SU-DHL-6 (cell line): ENCODE data around the gene TUBA4B.

Experiments used
- H2AFZ ChIP-seq: fragments of 200-600 bp; sonication (generic); 2 replicates; pipeline ENCODE4 v1.6.1; 2014; ENCODE audit warnings: low read depth, mild to moderate bottlenecking, moderate library complexity, mixed read lengths, antibody characterized with exemption, low read length; ENCODE audit not compliant: severe bottlenecking
- H3F3A ChIP-seq: fragments of 200-600 bp; shearing (Covaris generic); 2 replicates; pipeline ENCODE4 v1.6.0; 2016; ENCODE audit warnings: antibody characterized with exemption, mild to moderate bottlenecking; ENCODE audit not compliant: insufficient read depth
- H3K27ac ChIP-seq: fragments of 200-600 bp; sonication (generic); 2 replicates; pipeline ENCODE4 v1.5.1; 2016; ENCODE audit warnings: low read depth, mild to moderate bottlenecking, low read length, moderate library complexity, mixed read lengths
- H3K27me3 ChIP-seq: fragments of 200-600 bp; sonication (generic), shearing (Covaris generic); 2 replicates; pipeline ENCODE4 v1.6.0; 2014; ENCODE audit warnings: mild to moderate bottlenecking, low read length
- H3K36me3 ChIP-seq: fragments of 200-600 bp; sonication (generic); 2 replicates; pipeline ENCODE4 v1.6.1; 2014; ENCODE audit warnings: mild to moderate bottlenecking, low read length, mixed read lengths
- H3K4me2 ChIP-seq: fragments of 300-600, 200-600 bp; shearing (Covaris generic), sonication (generic); 2 replicates; pipeline ENCODE4 v1.6.0; 2014; ENCODE audit warnings: low read length, low read depth, mild to moderate bottlenecking; ENCODE audit not compliant: poor library complexity, severe bottlenecking
- H3K4me3 ChIP-seq: fragments of 200-600 bp; sonication (generic); 2 replicates; pipeline ENCODE4 v1.5.1; 2014; ENCODE audit warnings: antibody characterized with exemption, low read length, mild to moderate bottlenecking, mixed read lengths; ENCODE audit not compliant: insufficient read depth, poor library complexity, severe bottlenecking
- H3K79me2 ChIP-seq: fragments of 200-600 bp; sonication (generic); 2 replicates; pipeline ENCODE4 v1.6.1; 2014; ENCODE audit warnings: mild to moderate bottlenecking, low read length, moderate library complexity; ENCODE audit not compliant: insufficient read depth
- H3K9ac ChIP-seq: fragments of 200-600 bp; sonication (generic); 2 replicates; pipeline ENCODE4 v1.7.0; 2014; ENCODE audit warnings: mild to moderate bottlenecking, low read length
- H3K9me2 ChIP-seq: fragments of 200-600 bp; sonication (generic); replicated peaks from 2 replicates; pipeline ENCODE4 v1.6.1; 2014; ENCODE audit warnings: low read length; ENCODE audit not compliant: insufficient read depth
- H3K9me3 ChIP-seq: fragments of 200-600 bp; sonication (generic); 2 replicates; pipeline ENCODE4 v1.6.1; 2014; ENCODE audit warnings: low read length, mixed read lengths; ENCODE audit not compliant: insufficient read depth
- H4K20me1 ChIP-seq: fragments of 200-600 bp; sonication (generic); 2 replicates; pipeline ENCODE4 v1.6.1; 2014; ENCODE audit warnings: low read depth, mild to moderate bottlenecking, antibody characterized with exemption, low read length, moderate library complexity, mixed read lengths
- CTCF ChIP-seq: fragments of 200-600 bp; sonication (generic); IDR thresholded peaks from one replicate; pipeline ENCODE4 v1.5.1; 2017; ENCODE audit warnings: antibody characterized with exemption, mild to moderate bottlenecking, low read length, moderate library complexity; ENCODE audit not compliant: insufficient read depth, poor library complexity, severe bottlenecking
- EZH2phosphoT487 ChIP-seq: fragments of 200-600 bp; sonication (generic), shearing (Covaris generic); conservative IDR thresholded peaks from 2 replicates; pipeline ENCODE4 v1.6.1; 2018; ENCODE audit warnings: mild to moderate bottlenecking, antibody characterized with exemption, low read length, moderate library complexity, mixed read lengths

TUBA4B gene

GRCh38 chr2:219220652-219221402 is 32.2 kb upstream of the TUBA4B start:
- Histone ChIP-seq H3K4me3 (no peak overlapping the region), H3K27ac (no peak overlapping the region), H3K4me2 (no peak overlapping the region), H3F3A (no peaks in the 10 kb centered on the region), H3K36me3 (no peaks in the 10 kb centered on the region), H3K79me2 (no peaks in the 10 kb centered on the region), H2AFZ (no peak overlapping the region), H3K9me3 (no peaks in the 10 kb centered on the region), H3K9ac (no peak overlapping the region), H3K27me3 (no peaks in the 10 kb centered on the region), H3K9me2 (no peaks in the 10 kb centered on the region), H4K20me1 (no peaks in the 10 kb centered on the region)
- TF ChIP-seq CTCF (no peak), EZH2phosphoT487 (no peak)

DNA sequence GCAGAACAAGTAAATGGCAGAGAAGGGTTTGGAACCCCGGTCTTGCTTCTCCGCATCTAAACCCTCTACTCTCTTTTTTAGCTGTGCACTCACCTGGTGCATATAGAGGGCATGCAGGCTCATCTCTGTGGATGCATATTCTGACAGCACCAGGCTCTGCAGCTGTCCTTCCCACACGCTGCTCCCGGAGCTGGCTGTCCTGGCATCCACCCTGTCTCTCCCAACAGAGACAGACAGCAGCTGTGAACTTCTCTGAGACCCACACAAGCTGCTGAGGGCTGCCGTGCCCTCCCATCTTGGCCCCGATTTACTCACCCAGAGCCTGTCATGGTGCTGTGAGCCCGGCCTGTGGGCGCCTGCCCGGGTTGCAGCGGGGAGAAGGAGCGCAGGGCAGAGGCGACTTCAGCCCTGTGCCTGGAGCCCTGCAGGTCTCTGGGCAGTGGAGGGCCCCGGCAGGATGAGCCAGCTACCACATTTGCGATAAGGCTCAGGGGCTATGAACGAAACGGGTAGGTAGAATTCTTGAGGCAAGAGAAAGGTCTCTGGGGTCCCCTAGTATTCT is 31.0 kb upstream of the TUBA4B start:
- TF ChIP-seq CTCF = no peak
- no peak for TF ChIP-seq EZH2phosphoT487
- Histone ChIP-seq H3F3A (no peaks in the 10 kb centered on the region), H4K20me1 (no peaks in the 10 kb centered on the region), H3K27me3 (no peaks in the 10 kb centered on the region), H2AFZ (no peak overlapping the region), H3K4me2 (no peak overlapping the region), H3K9me3 (no peaks in the 10 kb centered on the region), H3K4me3 (no peak overlapping the region), H3K27ac (no peak overlapping the region), H3K36me3 (no peaks in the 10 kb centered on the region), H3K9ac (no peak overlapping the region), H3K9me2 (no peaks in the 10 kb centered on the region), H3K79me2 (no peaks in the 10 kb centered on the region)

DNA sequence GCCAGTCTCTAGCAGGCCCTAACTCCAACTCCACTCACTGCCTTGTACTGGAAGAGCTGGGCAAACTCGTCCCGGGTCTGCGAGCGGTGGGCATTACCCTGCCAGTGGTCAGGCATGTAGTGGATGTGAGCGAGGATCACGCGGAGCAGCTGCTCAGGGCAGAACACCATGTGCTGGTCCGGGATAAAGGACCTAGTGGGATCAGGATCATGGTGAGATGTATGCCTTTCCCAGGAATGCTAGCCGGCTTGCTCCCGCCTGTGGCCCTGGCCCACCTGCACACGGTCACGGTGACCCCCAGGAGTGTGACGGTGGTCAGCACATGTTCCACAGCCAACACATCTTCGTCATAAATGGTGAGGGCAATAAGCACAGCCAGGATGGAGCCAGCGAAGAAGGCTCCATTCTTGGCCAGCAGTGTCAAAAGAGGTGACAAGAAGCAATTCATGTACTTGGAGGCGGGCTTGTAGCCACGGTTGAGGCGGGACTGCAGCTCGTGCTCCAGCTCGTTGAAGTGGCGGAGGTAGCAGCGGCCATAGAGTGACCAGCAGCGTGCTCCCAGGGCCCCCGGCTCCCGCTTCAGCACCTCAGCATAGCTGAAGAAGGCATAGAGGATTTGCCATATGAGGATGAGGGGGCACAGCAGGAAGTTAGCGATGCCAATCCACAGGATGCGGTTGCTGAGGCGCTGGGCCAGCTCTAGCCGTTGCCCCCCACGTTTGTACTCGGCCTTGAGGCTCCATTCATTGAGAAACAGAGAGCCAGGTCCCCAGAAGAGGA is 29.0 kb upstream of the TUBA4B start:
- no peak for TF ChIP-seq CTCF
- no peak for TF ChIP-seq EZH2phosphoT487
- H3K36me3 ChIP-seq = no peaks in the 10 kb centered on the region

More for the DNA sequence above, 29.0 kb upstream of the TUBA4B start:
- Histone ChIP-seq H3F3A (no peaks in the 10 kb centered on the region), H3K4me3 (no peak overlapping the region), H3K9me3 (no peaks in the 10 kb centered on the region), H4K20me1 (no peaks in the 10 kb centered on the region), H3K9me2 (no peaks in the 10 kb centered on the region), H3K9ac (no peak overlapping the region), H2AFZ (no peak overlapping the region), H3K79me2 (peaks cover 17% of the 10 kb centered on the region), H3K4me2 (no peak overlapping the region), H3K27me3 (no peaks in the 10 kb centered on the region), H3K27ac (no peak overlapping the region)
